ENCODE measurements around the gene PDZRN3. TPM values are rescaled to one million over a fixed set of nuclear protein-coding genes. Genes with fewer than 3 reads are reported as not detected.

The PDZRN3 gene
- polyA plus RNA-seq, 2 of the 4 experiments (the other 2 are of a cell fraction) = not detected

- ChIA-PET CTCF (no interaction called here), POLR2A (no interaction called here)
- FAIRE-seq (no peak), ATAC-seq (no peak), DNase-seq (ENCODE audit: low read depth in 1 of 2, low spot score in 1 of 2) (no peak)
- Histone ChIP-seq H3K4me2 (no peak overlapping the region), H3K4me3 (no peak overlapping the region), H3K4me1 (no peaks in the 10 kb centered on the region), H3K9me3 (no peaks in the 10 kb centered on the region), H3K27ac (no peak overlapping the region)
- WGBS (ENCODE audit: missing lambda C conversion rate) = 27% methylated on average over 2 of the region's 2 CpGs
- TF ChIP-seq ZNF302 (CRISPR knock-in tag; IDR thresholded peaks at IDR 0.05) = no peak
- no peak for TF ChIP-seq CBX2 (IDR thresholded peaks at IDR 0.05; ENCODE audit: borderline replicate concordance, low read depth)
- no peak for TF ChIP-seq JUN (IDR thresholded peaks at IDR 0.05)
- TF ChIP-seq ZC3H11A (IDR thresholded peaks at IDR 0.05) = no peak
- TF ChIP-seq SREBF2 (IDR thresholded peaks at IDR 0.05) = no peak
- no peak for TF ChIP-seq EHF (CRISPR knock-in tag; IDR thresholded peaks at IDR 0.05)
- TF ChIP-seq ELK1 (IDR thresholded peaks at IDR 0.05; ENCODE audit: low read depth, low read length) = no peak
- TF ChIP-seq MAFK (IDR thresholded peaks at IDR 0.05; ENCODE audit: partially characterized antibody) = no peak
- no peak for TF ChIP-seq KDM5A (IDR thresholded peaks at IDR 0.05)
- no peak for TF ChIP-seq ESRRA (IDR thresholded peaks at IDR 0.05; ENCODE audit: borderline replicate concordance, low read length)
- no peak for TF ChIP-seq REST (IDR thresholded peaks at IDR 0.05)
- no peak for TF ChIP-seq CHD4 (IDR thresholded peaks at IDR 0.05; ENCODE audit: borderline replicate concordance)
- TF ChIP-seq HES2 (IDR thresholded peaks at IDR 0.05) = no peak
- TF ChIP-seq HEYL (CRISPR knock-in tag; IDR thresholded peaks at IDR 0.05) = no peak
- no peak for TF ChIP-seq FOSB (CRISPR knock-in tag; IDR thresholded peaks at IDR 0.05)
- TF ChIP-seq MAX (IDR thresholded peaks at IDR 0.05) = no peak
Measured at GRCh38 chr3:73559749-73560148, 65.0 kb downstream of the PDZRN3 start.

DNA sequence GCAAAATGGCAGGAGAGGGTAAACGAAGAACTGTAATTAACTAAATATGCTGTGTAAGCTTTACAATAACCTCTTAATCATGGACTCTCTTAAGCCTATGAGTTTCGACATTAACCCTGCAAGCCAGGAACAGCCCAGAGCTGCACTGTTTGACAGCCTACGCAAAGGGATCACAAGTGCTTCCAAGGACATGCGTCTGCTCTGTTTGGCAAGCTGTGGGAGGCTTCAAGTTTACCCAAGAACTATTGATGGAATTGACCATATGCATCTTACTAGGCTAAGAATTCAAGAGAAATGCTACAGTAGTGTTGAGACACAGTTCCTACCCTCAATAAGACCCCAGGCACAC is 66.0 kb downstream of the PDZRN3 start:
- DNase-seq (ENCODE audit: low read depth in 1 of 2, low spot score in 1 of 2) (no peak), ATAC-seq (no peak), FAIRE-seq (no peak)
- WGBS (ENCODE audit: missing lambda C conversion rate) = 32% methylated on average over 4 of the region's 4 CpGs
- no peak overlapping the region for H3K27ac ChIP-seq
- TF ChIP-seq CHD4 (IDR thresholded peaks at IDR 0.05; ENCODE audit: borderline replicate concordance) = no peak
- no peak for TF ChIP-seq FOSB (CRISPR knock-in tag; IDR thresholded peaks at IDR 0.05)
- TF ChIP-seq NR3C1 (IDR thresholded peaks at IDR 0.05) = no peak
- no peak for TF ChIP-seq PBX3 (IDR thresholded peaks at IDR 0.05)
- TF ChIP-seq HOXB13 (CRISPR knock-in tag; IDR thresholded peaks at IDR 0.05; ENCODE audit: low read depth) = no peak
- TF ChIP-seq TFCP2L1 (CRISPR knock-in tag; IDR thresholded peaks at IDR 0.05) = no peak
- TF ChIP-seq HDAC2 (IDR thresholded peaks at IDR 0.05) = no peak
- no peak for TF ChIP-seq RAD21 (conservative IDR thresholded peaks at IDR 0.05 in 1 of 2, IDR thresholded peaks at IDR 0.05 in 1 of 2)
- TF ChIP-seq, protein P1, sequence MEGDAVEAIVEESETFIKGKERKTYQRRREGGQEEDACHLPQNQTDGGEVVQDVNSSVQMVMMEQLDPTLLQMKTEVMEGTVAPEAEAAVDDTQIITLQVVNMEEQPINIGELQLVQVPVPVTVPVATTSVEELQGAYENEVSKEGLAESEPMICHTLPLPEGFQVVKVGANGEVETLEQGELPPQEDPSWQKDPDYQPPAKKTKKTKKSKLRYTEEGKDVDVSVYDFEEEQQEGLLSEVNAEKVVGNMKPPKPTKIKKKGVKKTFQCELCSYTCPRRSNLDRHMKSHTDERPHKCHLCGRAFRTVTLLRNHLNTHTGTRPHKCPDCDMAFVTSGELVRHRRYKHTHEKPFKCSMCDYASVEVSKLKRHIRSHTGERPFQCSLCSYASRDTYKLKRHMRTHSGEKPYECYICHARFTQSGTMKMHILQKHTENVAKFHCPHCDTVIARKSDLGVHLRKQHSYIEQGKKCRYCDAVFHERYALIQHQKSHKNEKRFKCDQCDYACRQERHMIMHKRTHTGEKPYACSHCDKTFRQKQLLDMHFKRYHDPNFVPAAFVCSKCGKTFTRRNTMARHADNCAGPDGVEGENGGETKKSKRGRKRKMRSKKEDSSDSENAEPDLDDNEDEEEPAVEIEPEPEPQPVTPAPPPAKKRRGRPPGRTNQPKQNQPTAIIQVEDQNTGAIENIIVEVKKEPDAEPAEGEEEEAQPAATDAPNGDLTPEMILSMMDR (IDR thresholded peaks at IDR 0.05) = no peak
- TF ChIP-seq PHF8 (IDR thresholded peaks at IDR 0.05; ENCODE audit: borderline replicate concordance, low read depth) = no peak
- no peak for TF ChIP-seq GATA3 (IDR thresholded peaks at IDR 0.05; ENCODE audit: borderline replicate concordance)
- no peak for TF ChIP-seq CBX2 (IDR thresholded peaks at IDR 0.05; ENCODE audit: borderline replicate concordance, low read depth)
- TF ChIP-seq ZC3H11A (IDR thresholded peaks at IDR 0.05) = no peak
- H3K4me1 ChIP-seq = no peaks in the 10 kb centered on the region
- ChIA-PET POLR2A (no interaction called here), CTCF (no interaction called here)
- no peak overlapping the region for H3K4me3 ChIP-seq
- H3K9me3 ChIP-seq = no peaks in the 10 kb centered on the region
- H3K4me2 ChIP-seq = no peak overlapping the region
